MM.1S (cell line): ENCODE data around the gene ZCCHC2.

ENCODE experiments used
- EZH2 ChIP-seq: fragments of 300-600 bp; sonication (generic); optimal IDR thresholded peaks from 2 replicates; pipeline ENCODE3; 2017; ENCODE audit warnings: low read depth, mild to moderate bottlenecking, antibody characterized with exemption, low read length, mixed read lengths
- EZH2phosphoT487 ChIP-seq: fragments of 300-600 bp; sonication (generic); IDR thresholded peaks from 2 replicates; pipeline ENCODE4 v1.6.1; 2018; ENCODE audit warnings: antibody characterized with exemption, low read length
- TF ChIP-seq, protein P1 (sequence below): fragments of 300-600 bp; sonication (generic); IDR thresholded peaks from 2 replicates; pipeline ENCODE4 v1.5.1; 2016; ENCODE audit warnings: antibody characterized with exemption, low read length, mixed read lengths

DNA sequence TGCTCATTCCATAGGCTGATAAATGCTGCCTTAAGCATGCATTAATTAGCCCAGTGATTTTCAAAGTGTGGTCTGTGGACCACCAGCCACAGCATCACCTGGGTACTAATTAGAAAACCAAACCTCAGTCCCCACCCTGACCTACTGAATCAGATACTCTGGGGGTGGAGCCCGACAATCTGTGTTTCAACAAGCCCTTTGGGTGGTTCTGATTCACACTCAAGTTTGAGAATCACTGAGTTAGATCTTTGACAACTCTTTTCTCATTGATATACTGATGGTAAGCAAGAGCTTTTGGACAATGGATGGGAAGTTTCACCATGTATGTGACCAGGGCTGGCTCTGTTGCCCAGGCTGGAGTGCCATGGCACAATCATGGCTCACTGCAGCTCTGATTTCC, 95.9 kb downstream of the ZCCHC2 start:
- TF ChIP-seq EZH2, result no peak
- TF ChIP-seq, protein P1, sequence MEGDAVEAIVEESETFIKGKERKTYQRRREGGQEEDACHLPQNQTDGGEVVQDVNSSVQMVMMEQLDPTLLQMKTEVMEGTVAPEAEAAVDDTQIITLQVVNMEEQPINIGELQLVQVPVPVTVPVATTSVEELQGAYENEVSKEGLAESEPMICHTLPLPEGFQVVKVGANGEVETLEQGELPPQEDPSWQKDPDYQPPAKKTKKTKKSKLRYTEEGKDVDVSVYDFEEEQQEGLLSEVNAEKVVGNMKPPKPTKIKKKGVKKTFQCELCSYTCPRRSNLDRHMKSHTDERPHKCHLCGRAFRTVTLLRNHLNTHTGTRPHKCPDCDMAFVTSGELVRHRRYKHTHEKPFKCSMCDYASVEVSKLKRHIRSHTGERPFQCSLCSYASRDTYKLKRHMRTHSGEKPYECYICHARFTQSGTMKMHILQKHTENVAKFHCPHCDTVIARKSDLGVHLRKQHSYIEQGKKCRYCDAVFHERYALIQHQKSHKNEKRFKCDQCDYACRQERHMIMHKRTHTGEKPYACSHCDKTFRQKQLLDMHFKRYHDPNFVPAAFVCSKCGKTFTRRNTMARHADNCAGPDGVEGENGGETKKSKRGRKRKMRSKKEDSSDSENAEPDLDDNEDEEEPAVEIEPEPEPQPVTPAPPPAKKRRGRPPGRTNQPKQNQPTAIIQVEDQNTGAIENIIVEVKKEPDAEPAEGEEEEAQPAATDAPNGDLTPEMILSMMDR, result no peak
- no peak for TF ChIP-seq EZH2phosphoT487
